ENCODE measurements around the gene CSHL1.
A peak's percentile ranks its signal among the peaks of the same experiment; 100 is the strongest.
"Not testable (repeated sequence)": the region's sequence is repeated elsewhere in the genome, so short reads cannot be mapped to it uniquely, and the experiment has no call there.

The CSHL1 gene

GRCh38 chr17:63918305-63918704 is 7.2 kb upstream of the CSHL1 start:
- no peak for DNase-seq

GRCh38 chr17:63917646-63918045 is 6.6 kb upstream of the CSHL1 start:
- no peak for DNase-seq

GRCh38 chr17:63917206-63917605 is 6.1 kb upstream of the CSHL1 start:
- not testable (repeated sequence) for DNase-seq

DNA sequence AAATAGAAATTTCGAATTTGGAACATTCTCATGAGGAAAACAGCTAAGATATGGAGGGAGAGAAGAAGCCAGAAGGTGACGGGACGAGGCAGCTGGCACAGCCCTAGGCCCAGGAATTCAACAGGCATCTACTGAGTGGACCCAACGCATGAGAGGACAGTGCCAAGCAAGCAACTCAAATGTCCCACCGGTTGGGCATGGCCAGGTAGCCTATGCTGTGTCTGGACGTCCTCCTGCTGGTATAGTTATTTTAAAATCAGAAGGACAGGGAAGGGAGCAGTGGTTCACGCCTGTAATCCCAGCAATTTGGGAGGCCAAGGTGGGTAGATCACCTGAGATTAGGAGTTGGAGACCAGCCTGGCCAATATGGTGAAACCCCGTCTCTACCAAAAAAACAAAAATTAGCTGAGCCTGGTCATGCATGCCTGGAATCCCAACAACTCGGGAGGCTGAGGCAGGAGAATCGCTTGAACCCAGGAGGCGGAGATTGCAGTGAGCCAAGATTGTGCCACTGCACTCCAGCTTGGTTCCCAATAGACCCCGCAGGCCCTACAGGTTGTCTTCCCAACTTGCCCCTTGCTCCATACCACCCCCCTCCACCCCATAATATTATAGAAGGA is 5.6 kb upstream of the CSHL1 start:
- DNase-seq: no peak

DNA sequence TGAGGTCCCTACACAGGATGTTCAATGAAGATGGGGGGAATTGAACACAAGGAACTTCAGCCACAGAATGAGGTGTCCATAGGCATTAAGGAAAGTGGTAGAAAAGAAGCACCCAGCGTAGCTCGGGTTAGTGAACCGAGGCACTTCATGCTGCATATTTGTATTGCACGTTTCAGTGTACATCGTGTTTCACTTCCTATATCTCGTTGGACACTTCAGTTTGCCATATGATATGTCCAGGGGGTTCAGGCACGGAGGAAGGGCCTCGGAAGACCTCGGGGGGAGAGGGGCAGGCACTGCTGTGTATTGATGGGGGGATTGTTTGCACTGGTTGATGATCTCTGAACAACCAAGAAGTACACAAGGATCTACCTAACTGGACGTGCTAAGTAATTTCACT is 4.7 kb upstream of the CSHL1 start:
- DNase-seq: peak in 1 of 4 experiments; percentile 28

- no peak for DNase-seq
These were observed 3.4 kb upstream of the CSHL1 start for GRCh38 chr17:63914471-63914870.

DNA sequence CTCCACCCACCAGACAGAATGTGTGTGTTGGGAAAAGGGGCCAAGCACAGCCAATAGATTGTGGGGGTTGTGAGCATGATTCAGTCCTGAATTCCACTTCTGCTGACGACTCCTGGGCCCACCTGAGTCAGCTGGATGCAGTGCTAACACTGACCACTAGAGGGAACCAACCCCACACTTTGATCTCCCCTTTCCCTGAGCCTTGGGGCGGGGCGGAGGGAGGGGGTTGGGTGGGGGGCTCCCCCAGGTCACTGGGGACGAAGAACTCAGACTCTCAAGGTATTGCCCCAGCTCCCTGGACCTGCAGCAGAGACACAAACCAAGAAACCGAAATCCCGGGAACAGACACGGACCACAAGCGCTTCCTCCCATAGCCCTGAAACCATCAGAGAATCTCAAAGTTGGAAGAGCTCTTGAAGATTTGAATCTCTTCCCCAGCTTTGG is 621 bp upstream of the CSHL1 start:
- DNase-seq: peak; percentile 32 to 58 (median 48)

- DNase-seq: no peak
These were observed 962 bp downstream of the CSHL1 start for GRCh38 chr17:63910096-63910495.

- DNase-seq: not testable (repeated sequence)
These were observed 1.5 kb downstream of the CSHL1 start for GRCh38 chr17:63909586-63909985.

- peak in 3 of 4 experiments; percentile 20 to 30 (median 25) for DNase-seq
These were observed 3.8 kb downstream of the CSHL1 start for GRCh38 chr17:63907161-63907778.

DNA sequence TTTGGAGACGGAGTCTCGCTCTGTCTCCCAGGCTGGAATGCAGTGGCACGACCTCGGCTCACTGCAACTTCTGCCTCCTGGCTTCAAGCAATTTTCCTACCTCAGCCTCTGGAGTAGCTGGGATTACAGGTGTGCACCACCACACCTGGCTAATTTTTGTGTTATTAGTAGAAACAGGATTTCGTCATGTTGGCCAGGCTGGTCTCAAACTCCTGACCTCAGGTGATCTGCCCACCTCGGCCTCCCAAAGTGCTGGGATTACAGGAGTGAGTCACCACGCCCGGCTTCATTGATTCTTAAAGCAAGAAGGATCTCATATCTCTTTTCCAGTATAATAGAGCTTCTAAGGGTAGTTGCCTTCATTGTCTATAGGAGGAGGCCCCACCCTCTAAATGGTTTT is 6.3 kb downstream of the CSHL1 start:
- not testable (repeated sequence) for DNase-seq

- peak in 2 of 4 experiments; percentile 12 to 26 for DNase-seq
These were observed 7.3 kb downstream of the CSHL1 start for GRCh38 chr17:63903787-63904201.

- not testable (repeated sequence) for DNase-seq
These were observed 9.1 kb downstream of the CSHL1 start for GRCh38 chr17:63901971-63902370.

GRCh38 chr17:63898899-63899798 is 11.9 kb downstream of the CSHL1 start:
- DNase-seq: not testable (repeated sequence)

GRCh38 chr17:63896524-63897354 is 14.3 kb downstream of the CSHL1 start, which contains the start of gene CSH1:
Gene CSH1, minus strand, starts transcription at chr17:63896574. Its CDS starts 63 bp downstream, at chr17:63896511.
- not testable (repeated sequence) for DNase-seq

- not testable (repeated sequence) for DNase-seq
These were observed 16.2 kb downstream of the CSHL1 start for GRCh38 chr17:63894821-63895220.

DNA sequence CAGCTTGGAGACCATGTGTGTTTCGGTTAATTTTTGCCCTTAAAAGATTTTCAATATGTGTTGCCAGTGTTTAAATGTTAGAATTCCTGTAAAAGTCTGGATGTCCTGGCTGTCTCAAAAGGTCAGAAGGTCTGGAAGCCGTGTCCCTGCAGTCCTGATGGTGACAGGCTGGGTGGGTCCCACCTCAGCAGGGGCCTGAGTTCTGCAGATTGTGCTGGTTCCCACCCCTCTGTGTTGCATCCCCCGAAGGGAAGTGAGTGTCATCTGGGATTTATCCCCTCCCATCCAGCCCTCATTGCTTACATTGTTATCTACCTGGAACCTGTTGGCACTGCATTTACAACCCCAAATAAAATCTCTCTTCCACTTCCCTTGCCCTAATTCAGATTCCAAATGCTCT is 17.0 kb downstream of the CSHL1 start:
- DNase-seq: not testable (repeated sequence)

GRCh38 chr17:63892316-63893037 is 18.6 kb downstream of the CSHL1 start:
- DNase-seq: peak in 1 of 4 experiments; percentile 13

- DNase-seq: peak; percentile 26 to 53 (median 48)
These were observed 21.8 kb downstream of the CSHL1 start for GRCh38 chr17:63889026-63889848.

DNA sequence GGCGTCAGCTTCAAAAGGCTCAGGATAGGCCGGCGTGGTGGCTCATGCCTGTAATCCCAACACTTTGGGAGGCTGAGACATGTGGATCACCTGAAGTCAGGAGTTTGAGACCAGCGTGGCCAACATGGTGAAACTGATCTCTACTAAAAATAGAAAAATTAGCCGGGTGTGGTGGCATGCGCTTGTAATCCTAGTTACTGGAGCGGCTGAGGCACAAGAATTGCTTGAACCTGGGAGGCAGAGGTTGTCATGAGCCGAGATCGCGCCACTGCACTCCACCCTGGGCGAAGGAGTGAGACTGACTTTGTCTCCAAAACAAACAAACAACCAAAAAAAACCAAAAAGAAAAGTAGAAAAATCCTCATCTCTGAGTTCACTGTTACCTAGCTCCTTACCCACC is 25.9 kb downstream of the CSHL1 start:
- not testable (repeated sequence) for DNase-seq

Data from suppressor macrophage (primary cell).